Measurements from ENCODE around the gene TAS2R42.
A peak's percentile ranks its signal among the peaks of the same experiment; 100 is the strongest.

Gene TAS2R42

DNA sequence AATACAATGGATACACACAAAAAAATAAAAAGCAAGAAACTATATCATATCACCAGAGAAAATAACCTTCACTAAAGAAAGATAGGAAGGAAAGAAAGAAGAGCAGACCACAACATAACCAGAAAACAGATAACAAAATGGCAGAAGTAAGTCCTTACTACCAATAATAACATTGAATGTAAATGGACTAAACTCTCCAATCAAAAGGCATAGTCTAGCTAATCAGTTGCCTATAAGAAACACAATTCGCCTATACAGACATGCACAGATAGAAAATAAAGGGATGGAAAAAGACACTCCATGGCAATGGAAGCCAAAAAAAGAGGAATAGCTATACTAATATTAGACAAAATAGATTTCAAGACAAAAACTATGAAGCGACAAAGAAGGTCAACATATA lies 43.4 kb downstream of the TAS2R42 start:
- no peak for DNase-seq

GRCh38 chr12:11136075-11136474 lies 50.7 kb downstream of the TAS2R42 start:
- peak; percentile 21 for DNase-seq

Measured in activated CD4-positive, alpha-beta T cell treated with anti-CD3 and anti-CD28 coated beads, Interleukin-2, Interleukin-6, amounts not matched to agents 100 ng/mL and 50 ng/mL, durations not matched to agents 16 hours and 8 hours (primary cell).